ENCODE results near the gene TEX13C.

TEX13C gene

DNA sequence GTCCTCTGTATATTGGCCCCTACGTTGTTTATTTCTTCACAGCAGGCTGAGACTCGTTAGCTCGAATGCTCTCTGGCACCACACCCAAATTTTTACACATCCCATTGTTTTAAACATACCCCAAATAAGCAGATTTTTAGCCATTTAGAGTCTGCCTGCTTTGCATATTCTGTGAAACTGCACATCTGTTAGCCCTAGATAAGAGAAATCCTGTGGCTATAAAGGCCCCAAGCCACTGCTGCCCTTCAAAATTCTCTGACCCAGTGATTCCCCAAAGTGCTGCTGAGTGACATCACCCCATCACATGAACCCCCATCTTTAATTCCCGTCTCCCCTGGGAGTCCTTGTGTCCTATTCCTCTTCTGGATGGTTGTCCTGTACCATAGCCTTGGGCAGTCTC is 20.8 kb downstream of the TEX13C start:
- Histone ChIP-seq H3K9ac (ENCODE audit: low read length) (no peak overlapping the region), H2AK5ac (ENCODE audit: low read length) (no peak overlapping the region), H3K79me2 (ENCODE audit: control insufficient read depth, insufficient read depth, low read length, poor library complexity) (no peaks in the 10 kb centered on the region), H3K9me3 (ENCODE audit: insufficient read depth, low read depth, low read length) (no peaks in the 10 kb centered on the region), H2BK12ac (ENCODE audit: low read length) (no peak overlapping the region), H3K14ac (ENCODE audit: low read length) (no peak overlapping the region), H3K23ac (ENCODE audit: low read length) (no peak overlapping the region), H3K27me3 (ENCODE audit: insufficient read depth, low read length) (no peaks in the 10 kb centered on the region), H4K8ac (ENCODE audit: low read depth, low read length) (no peak overlapping the region), H3K79me1 (ENCODE audit: low read length) (no peaks in the 10 kb centered on the region), H4K91ac (ENCODE audit: low read depth, low read length) (no peak overlapping the region), H2AFZ (ENCODE audit: insufficient read depth, low read length, poor library complexity) (no peak overlapping the region), H3K27ac (ENCODE audit: low read depth, low read length) (no peak overlapping the region), H3K18ac (ENCODE audit: low read length) (no peak overlapping the region), H3K4me2 (ENCODE audit: low read length) (no peak overlapping the region), H3K36me3 (ENCODE audit: control insufficient read depth in 1 of 2, insufficient read depth in 2 of 2, low read length in 2 of 2) (no peaks in the 10 kb centered on the region), H3K4me3 (ENCODE audit: low read depth, low read length) (no peak overlapping the region), H4K12ac (ENCODE audit: low read depth, low read length) (no peak overlapping the region), H3K4ac (ENCODE audit: low read depth, low read length) (no peak overlapping the region), H2BK120ac (ENCODE audit: insufficient read depth, low read length, poor library complexity) (no peak overlapping the region), H3K4me1 (ENCODE audit: control insufficient read depth in 1 of 2, insufficient read depth in 2 of 2, low read length in 2 of 2) (no peaks in the 10 kb centered on the region), H2BK5ac (ENCODE audit: low read depth, low read length, poor library complexity) (no peak overlapping the region)
- DNase-seq = no peak
- WGBS (ENCODE audit: extremely low coverage, insufficient coverage, insufficient read length) = no CpG with 5 or more reads among the region's 4 CpGs

DNA sequence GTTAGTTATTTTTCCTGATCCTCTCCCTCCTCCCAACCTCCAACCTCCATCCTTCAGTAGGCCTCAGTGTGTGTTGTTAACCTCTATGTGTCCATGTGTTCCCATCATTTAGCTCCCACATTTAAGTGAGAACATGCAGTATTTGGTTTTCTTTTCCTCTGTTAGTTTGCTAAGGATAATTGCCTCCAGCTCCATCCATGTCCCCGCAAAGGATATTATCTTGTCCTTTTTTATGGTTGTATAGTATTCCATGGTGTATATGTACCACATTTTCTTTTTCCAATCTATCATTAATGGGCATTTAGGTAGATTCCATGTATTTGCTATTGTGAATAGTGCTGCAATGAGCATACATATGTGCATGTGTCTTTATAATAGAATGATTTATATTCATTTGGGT is 54.5 kb downstream of the TEX13C start:
- Histone ChIP-seq H3K36me3 (ENCODE audit: control insufficient read depth in 1 of 2, insufficient read depth in 2 of 2, low read length in 2 of 2) (no peaks in the 10 kb centered on the region), H2AFZ (ENCODE audit: insufficient read depth, low read length, poor library complexity) (no peak overlapping the region), H3K27ac (ENCODE audit: low read depth, low read length) (no peak overlapping the region), H3K9me3 (ENCODE audit: insufficient read depth, low read depth, low read length) (no peaks in the 10 kb centered on the region), H3K79me2 (ENCODE audit: control insufficient read depth, insufficient read depth, low read length, poor library complexity) (no peaks in the 10 kb centered on the region), H2BK120ac (ENCODE audit: insufficient read depth, low read length, poor library complexity) (no peak overlapping the region), H2AK5ac (ENCODE audit: low read length) (no peak overlapping the region), H4K91ac (ENCODE audit: low read depth, low read length) (no peak overlapping the region), H3K4me2 (ENCODE audit: low read length) (no peak overlapping the region), H3K18ac (ENCODE audit: low read length) (no peak overlapping the region), H3K4me3 (ENCODE audit: low read depth, low read length) (no peak overlapping the region), H3K23ac (ENCODE audit: low read length) (no peak overlapping the region), H3K9ac (ENCODE audit: low read length) (no peak overlapping the region), H3K79me1 (ENCODE audit: low read length) (no peaks in the 10 kb centered on the region), H3K4me1 (ENCODE audit: control insufficient read depth in 1 of 2, insufficient read depth in 2 of 2, low read length in 2 of 2) (no peaks in the 10 kb centered on the region), H3K4ac (ENCODE audit: low read depth, low read length) (no peak overlapping the region), H3K14ac (ENCODE audit: low read length) (no peak overlapping the region), H2BK12ac (ENCODE audit: low read length) (no peak overlapping the region), H4K8ac (ENCODE audit: low read depth, low read length) (no peak overlapping the region), H4K12ac (ENCODE audit: low read depth, low read length) (no peak overlapping the region), H3K27me3 (ENCODE audit: insufficient read depth, low read length) (no peaks in the 10 kb centered on the region), H2BK5ac (ENCODE audit: low read depth, low read length, poor library complexity) (no peak overlapping the region)
- WGBS (ENCODE audit: extremely low coverage, insufficient coverage, insufficient read length) = no CpG with 5 or more reads among the region's 1 CpG
- no peak for DNase-seq

All from trophoblast cell (in vitro differentiated cells and primary cell).